CD8-positive, alpha-beta memory T cell (primary cell): ENCODE data around the gene B4GALT6. TPM values are rescaled to one million over a fixed set of nuclear protein-coding genes. Genes with fewer than 3 reads are reported as not detected.
A peak's percentile ranks its signal among the peaks of the same experiment; 100 is the strongest.

Experiments used
- CTCF ChIA-PET: fragments of 350-600 bp; sonication (Branson Sonifier 250); formaldehyde crosslinking; loops from one replicate; lab custom pipeline; 2021; ENCODE audit warnings: antibody characterized with exemption; lab: Charles Lee
- POLR2A ChIA-PET: fragments of 350-600 bp; sonication (Branson Sonifier 250); formaldehyde crosslinking; loops from one replicate; lab custom pipeline; 2021; ENCODE audit warnings: antibody characterized with exemption; lab: Charles Lee
- DNase-seq, 5 donors: peaks; one replicate each; pipeline versions ENCODE4 v3.0.0 to v3.0.0-alpha.2; 2020 to 2022; ENCODE audit warnings: mixed read lengths in 1 of 5
- H3K27ac ChIP-seq: one replicate; pipeline ENCODE4 v1.7.0; 2013; ENCODE audit warnings: low read depth, mild to moderate bottlenecking, low read length, moderate library complexity
- H3K27me3 ChIP-seq: 2 replicates; pipeline ENCODE4 v1.7.0; 2013; ENCODE audit warnings: low read length, mild to moderate bottlenecking; ENCODE audit not compliant: insufficient read depth, poor library complexity, severe bottlenecking
- H3K36me3 ChIP-seq: 2 replicates; pipeline ENCODE4 v1.7.0; 2013; ENCODE audit warnings: mild to moderate bottlenecking, low read length, moderate library complexity; ENCODE audit not compliant: insufficient read depth
- H3K4me1 ChIP-seq: 2 replicates; pipeline ENCODE4 v1.7.0; 2013; ENCODE audit warnings: mild to moderate bottlenecking, low read length, moderate library complexity; ENCODE audit not compliant: insufficient read depth
- H3K4me3 ChIP-seq: 2 replicates; pipeline ENCODE4 v1.7.0; 2013; ENCODE audit warnings: mild to moderate bottlenecking, low read length
- H3K9me3 ChIP-seq: 2 replicates; pipeline ENCODE4 v1.7.0; 2013; ENCODE audit warnings: mild to moderate bottlenecking, low read length
- H3K27ac Mint-ChIP-seq, 8 donors: one replicate each; pipeline ENCODE4 v1.8.0; 2020 to 2021; ENCODE audit warnings: mixed read lengths in 8 of 8, mild to moderate bottlenecking in 6 of 8, inconsistent platforms in 3 of 8, moderate library complexity in 3 of 8
- H3K27me3 Mint-ChIP-seq, 2 donors: one replicate each; pipeline ENCODE4 v1.8.0; 2020 to 2021; ENCODE audit warnings: mixed read lengths in 2 of 2, mild to moderate bottlenecking in 1 of 2, moderate library complexity in 1 of 2
- H3K36me3 Mint-ChIP-seq, 3 donors: one replicate each; pipeline ENCODE4 v1.8.0; 2020 to 2021; ENCODE audit warnings: mixed read lengths in 3 of 3, inconsistent platforms in 1 of 3, mild to moderate bottlenecking in 1 of 3
- H3K4me1 Mint-ChIP-seq, 3 donors: one replicate each; pipeline ENCODE4 v1.8.0; 2020 to 2021; ENCODE audit warnings: mixed read lengths in 3 of 3, inconsistent platforms in 1 of 3, mild to moderate bottlenecking in 1 of 3
- H3K4me3 Mint-ChIP-seq, 7 donors: one replicate each; pipeline ENCODE4 v1.8.0; 2020 to 2021; ENCODE audit warnings: mixed read lengths in 7 of 7, mild to moderate bottlenecking in 6 of 7, moderate library complexity in 4 of 7, inconsistent platforms in 2 of 7
- H3K9me3 Mint-ChIP-seq, 5 donors: one replicate each; pipeline ENCODE4 v1.8.0; 2020 to 2022; ENCODE audit warnings: mixed read lengths in 5 of 5, mild to moderate bottlenecking in 3 of 5, moderate library complexity in 2 of 5, inconsistent platforms in 1 of 5
- polyA plus RNA-seq: library from polyadenylated mRNA; unstranded; fragments of 300-500 nt; fragmentation: Illumina TruSeq; gene quantifications from one replicate; pipeline ENCODE4 v1.2.3, GENCODE V29; 2021
- total RNA-seq, 2 experiments: library from RNA; stranded (reverse); gene quantifications; one replicate each; pipeline ENCODE4 v1.2.3, GENCODE V29; 2021

Gene B4GALT6
- total and polyA plus RNA-seq, 3 experiments from 2014 or later: 0.18 to 5.1 (median 3.4) TPM

GRCh38 chr18:31648458-31648857, 35.9 kb downstream of the B4GALT6 start:
- no peaks in the 10 kb centered on the region for H3K9me3 ChIP-seq
- H3K27ac ChIP-seq: no peak overlapping the region
- Mint-ChIP-seq H3K4me1 (peaks cover 0 to 6% (median 2%) of the 10 kb centered on the region in 3 donors), H3K4me3 (no peak overlapping the region), H3K27me3 (peaks cover 15 to 26% of the 10 kb centered on the region in 2 donors), H3K27ac (no peak overlapping the region), H3K9me3 (peaks cover 0 to 2% (median 0%) of the 10 kb centered on the region in 5 donors), H3K36me3 (no peaks in the 10 kb centered on the region)
- CTCF ChIA-PET: no interaction called here
- no peaks in the 10 kb centered on the region for H3K27me3 ChIP-seq
- no peak overlapping the region for H3K4me3 ChIP-seq
- H3K4me1 ChIP-seq: no peaks in the 10 kb centered on the region
- no peaks in the 10 kb centered on the region for H3K36me3 ChIP-seq
- no peak for DNase-seq
- POLR2A ChIA-PET: no interaction called here

GRCh38 chr18:31647127-31647753, 37.1 kb downstream of the B4GALT6 start:
- H3K36me3 Mint-ChIP-seq: no peaks in the 10 kb centered on the region
- Histone ChIP-seq H3K36me3 (no peaks in the 10 kb centered on the region), H3K27me3 (no peaks in the 10 kb centered on the region), H3K27ac (no peak overlapping the region), H3K4me1 (no peaks in the 10 kb centered on the region), H3K4me3 (no peak overlapping the region), H3K9me3 (no peaks in the 10 kb centered on the region)
- ChIA-PET CTCF (no interaction called here), POLR2A (no interaction called here)
- no peak overlapping the region for H3K4me3 Mint-ChIP-seq
- H3K27me3 Mint-ChIP-seq: peaks cover 8 to 17% of the 10 kb centered on the region in 2 donors
- no peaks in the 10 kb centered on the region for H3K9me3 Mint-ChIP-seq
- H3K27ac Mint-ChIP-seq: no peak overlapping the region
- DNase-seq: no peak
- peaks cover 0 to 6% (median 0%) of the 10 kb centered on the region in 3 donors for H3K4me1 Mint-ChIP-seq

- H3K27me3 Mint-ChIP-seq: peaks cover 4 to 11% of the 10 kb centered on the region in 2 donors
- Histone ChIP-seq H3K4me1 (no peaks in the 10 kb centered on the region), H3K27me3 (no peaks in the 10 kb centered on the region), H3K36me3 (no peaks in the 10 kb centered on the region), H3K4me3 (no peak overlapping the region), H3K27ac (no peak overlapping the region), H3K9me3 (no peaks in the 10 kb centered on the region)
- no peak for DNase-seq
- H3K4me3 Mint-ChIP-seq: no peak overlapping the region
- H3K27ac Mint-ChIP-seq: no peak overlapping the region
- ChIA-PET POLR2A (no interaction called here), CTCF (no interaction called here)
- no peaks in the 10 kb centered on the region for H3K36me3 Mint-ChIP-seq
- peaks cover 0 to 6% (median 0%) of the 10 kb centered on the region in 3 donors for H3K4me1 Mint-ChIP-seq
- H3K9me3 Mint-ChIP-seq: no peaks in the 10 kb centered on the region
Observed at GRCh38 chr18:31646332-31647126, 37.9 kb downstream of the B4GALT6 start.

- no peak overlapping the region for H3K4me3 Mint-ChIP-seq
- H3K27ac ChIP-seq: no peak overlapping the region
- H3K4me1 ChIP-seq: no peaks in the 10 kb centered on the region
- no peak overlapping the region for H3K27ac Mint-ChIP-seq
- no peaks in the 10 kb centered on the region for H3K36me3 ChIP-seq
- no peaks in the 10 kb centered on the region for H3K27me3 ChIP-seq
- no peaks in the 10 kb centered on the region for H3K9me3 Mint-ChIP-seq
- H3K36me3 Mint-ChIP-seq: no peaks in the 10 kb centered on the region
- CTCF ChIA-PET: no interaction called here
- POLR2A ChIA-PET: no interaction called here
- H3K9me3 ChIP-seq: no peaks in the 10 kb centered on the region
- peaks cover 3 to 8% of the 10 kb centered on the region in 2 donors for H3K27me3 Mint-ChIP-seq
- H3K4me1 Mint-ChIP-seq: peaks cover 0 to 6% (median 0%) of the 10 kb centered on the region in 3 donors
- DNase-seq: no peak
- no peak overlapping the region for H3K4me3 ChIP-seq
Observed at GRCh38 chr18:31645411-31645810, 39.0 kb downstream of the B4GALT6 start.

GRCh38 chr18:31643003-31643402, 41.4 kb downstream of the B4GALT6 start:
- POLR2A ChIA-PET: no interaction called here
- no peak overlapping the region for H3K4me3 Mint-ChIP-seq
- no peaks in the 10 kb centered on the region for H3K27me3 ChIP-seq
- peaks cover 0 to 6% (median 0%) of the 10 kb centered on the region in 3 donors for H3K4me1 Mint-ChIP-seq
- H3K27me3 Mint-ChIP-seq: peaks cover 1 to 17% of the 10 kb centered on the region in 2 donors
- H3K36me3 Mint-ChIP-seq: no peaks in the 10 kb centered on the region
- H3K9me3 Mint-ChIP-seq: no peaks in the 10 kb centered on the region
- CTCF ChIA-PET: no interaction called here
- no peak for DNase-seq
- H3K36me3 ChIP-seq: no peaks in the 10 kb centered on the region
- H3K4me3 ChIP-seq: no peak overlapping the region
- H3K27ac ChIP-seq: no peak overlapping the region
- no peak overlapping the region for H3K27ac Mint-ChIP-seq
- H3K9me3 ChIP-seq: no peaks in the 10 kb centered on the region
- H3K4me1 ChIP-seq: no peaks in the 10 kb centered on the region

GRCh38 chr18:31637445-31637844, 46.9 kb downstream of the B4GALT6 start:
- Mint-ChIP-seq H3K27ac (no peak overlapping the region), H3K27me3 (peaks cover 0 to 16% of the 10 kb centered on the region in 2 donors), H3K9me3 (peaks cover 0 to 3% (median 1%) of the 10 kb centered on the region in 5 donors), H3K4me1 (peaks cover 15 to 20% (median 18%) of the 10 kb centered on the region in 3 donors), H3K36me3 (no peaks in the 10 kb centered on the region), H3K4me3 (no peak overlapping the region)
- H3K27me3 ChIP-seq: no peaks in the 10 kb centered on the region
- DNase-seq: no peak
- no peak overlapping the region for H3K4me3 ChIP-seq
- H3K4me1 ChIP-seq: peaks cover 10% of the 10 kb centered on the region
- ChIA-PET POLR2A (no interaction called here), CTCF (no interaction called here)
- no peaks in the 10 kb centered on the region for H3K36me3 ChIP-seq
- no peak overlapping the region for H3K27ac ChIP-seq
- H3K9me3 ChIP-seq: no peaks in the 10 kb centered on the region

- no peak overlapping the region for H3K4me3 Mint-ChIP-seq
- H3K4me1 ChIP-seq: peaks cover 10% of the 10 kb centered on the region
- H3K9me3 Mint-ChIP-seq: peaks cover 0 to 3% (median 1%) of the 10 kb centered on the region in 5 donors
- no peak for DNase-seq
- H3K4me3 ChIP-seq: no peak overlapping the region
- H3K27me3 ChIP-seq: no peaks in the 10 kb centered on the region
- no peaks in the 10 kb centered on the region for H3K36me3 ChIP-seq
- no peaks in the 10 kb centered on the region for H3K36me3 Mint-ChIP-seq
- ChIA-PET POLR2A (no interaction called here), CTCF (no interaction called here)
- no peak overlapping the region for H3K27ac ChIP-seq
- H3K4me1 Mint-ChIP-seq: peaks cover 15 to 20% (median 18%) of the 10 kb centered on the region in 3 donors
- H3K27ac Mint-ChIP-seq: no peak overlapping the region
- H3K27me3 Mint-ChIP-seq: peaks cover 0 to 16% of the 10 kb centered on the region in 2 donors
- H3K9me3 ChIP-seq: no peaks in the 10 kb centered on the region
Observed at GRCh38 chr18:31636387-31636786, 48.0 kb downstream of the B4GALT6 start.

- H3K27ac Mint-ChIP-seq: peak overlapping the region in 6 of 8 donors; percentile 17 to 73 (median 38)
- Histone ChIP-seq H3K27ac (no peak overlapping the region), H3K9me3 (no peaks in the 10 kb centered on the region), H3K4me1 (peaks cover 10% of the 10 kb centered on the region), H3K36me3 (no peaks in the 10 kb centered on the region), H3K4me3 (no peak overlapping the region), H3K27me3 (no peaks in the 10 kb centered on the region)
- no peaks in the 10 kb centered on the region for H3K36me3 Mint-ChIP-seq
- H3K4me1 Mint-ChIP-seq: peaks cover 15 to 20% (median 20%) of the 10 kb centered on the region in 3 donors
- POLR2A ChIA-PET: no interaction called here
- CTCF ChIA-PET: no interaction called here
- peak in 1 of 5 donors; percentile 6 for DNase-seq
- peaks cover 0 to 3% (median 1%) of the 10 kb centered on the region in 5 donors for H3K9me3 Mint-ChIP-seq
- H3K27me3 Mint-ChIP-seq: peaks cover 0 to 13% of the 10 kb centered on the region in 2 donors
- H3K4me3 Mint-ChIP-seq: peak overlapping the region in 4 of 7 donors; percentile 29 to 58 (median 43)
Observed at GRCh38 chr18:31634331-31634713, 50.1 kb downstream of the B4GALT6 start.
